K562 (cell line): ENCODE data around the gene E2F2.
A peak's percentile ranks its signal among the peaks of the same experiment; 100 is the strongest.

Experiments
- CBX8 ChIP-seq: fragments of 200-600 bp; sonication (generic); IDR thresholded peaks from 2 replicates; pipeline ENCODE4 v1.6.1; 2012; ENCODE audit warnings: borderline replicate concordance, mixed run types, low read depth, mild to moderate bottlenecking, moderate library complexity, mixed read lengths, low read length, control low read depth, inconsistent platforms; ENCODE audit not compliant: poor library complexity, severe bottlenecking; ENCODE audit errors: extremely low read depth
- CTBP1 ChIP-seq: fragments of 450-650 bp; IDR thresholded peaks from 2 replicates; pipeline ENCODE4 v1.6.1; 2016; ENCODE audit warnings: borderline replicate concordance
- CTCF ChIP-seq, 3 experiments: IDR thresholded peaks in 2 of 3; conservative IDR thresholded peaks in 1 of 3; 2 replicates each; pipeline ENCODE4 v1.5.1; 2011 to 2012; ENCODE audit warnings: low read length in 3 of 3, mild to moderate bottlenecking in 3 of 3, control low read depth in 2 of 3, improper control_type of control experiment in 1 of 3, inconsistent platforms in 1 of 3, low read depth in 1 of 3, mixed read lengths in 1 of 3, moderate library complexity in 1 of 3; ENCODE audit not compliant: insufficient read depth in 2 of 3
- E2F4 ChIP-seq: sonication (generic); formaldehyde crosslinking; IDR thresholded peaks from 2 replicates; pipeline ENCODE4 v1.8.0; 2022; ENCODE audit warnings: mild to moderate bottlenecking, low read depth, missing genetic modification reagents
- FOS ChIP-seq: IDR thresholded peaks from 3 replicates; pipeline ENCODE4 v1.6.1; 2011; ENCODE audit not compliant: insufficient read length; ENCODE audit errors: extremely low read depth
- GABPA ChIP-seq: fragments of 200-800 bp; sonication (Bioruptor generic); conservative IDR thresholded peaks from 2 replicates; pipeline ENCODE4 v1.6.1; 2016; ENCODE audit warnings: low read depth, missing genetic modification characterization, missing compliant biosample characterization
- JUN ChIP-seq, 2 experiments: sonication (generic) in 1 of 2; formaldehyde crosslinking in 1 of 2; IDR thresholded peaks; 2 replicates each; pipeline versions ENCODE4 v1.6.1 to v1.8.0; 2012 to 2022; ENCODE audit warnings: borderline replicate concordance in 2 of 2, mild to moderate bottlenecking in 2 of 2, improper control_type of control experiment in 1 of 2, low read depth in 1 of 2, low read length in 1 of 2, missing genetic modification reagents in 1 of 2
- KAT7 ChIP-seq: sonication (generic); formaldehyde crosslinking; IDR thresholded peaks from 2 replicates; pipeline ENCODE4 v1.8.0; 2022; ENCODE audit warnings: missing genetic modification reagents, mild to moderate bottlenecking, borderline replicate concordance
- KLF1 ChIP-seq: fragments of 450-650 bp; IDR thresholded peaks from 2 replicates; pipeline ENCODE4 v1.6.1; 2016; ENCODE audit warnings: missing genetic modification characterization, missing compliant biosample characterization
- MLLT1 ChIP-seq, 2 experiments: fragments of 450-650 bp; IDR thresholded peaks; 2 replicates each; pipeline ENCODE4 v1.6.1; 2016
- POLR2A ChIP-seq: fragments of 450-650 bp; conservative IDR thresholded peaks from 2 replicates; pipeline ENCODE4 v1.6.1; 2016
- RFX5 ChIP-seq: IDR thresholded peaks from 2 replicates; pipeline ENCODE4 v1.6.1; 2011; ENCODE audit warnings: low read depth, mild to moderate bottlenecking, improper control_type of control experiment, low read length
- SRSF1 ChIP-seq: fragments of 200-400 bp; formaldehyde crosslinking; IDR thresholded peaks from 2 replicates; pipeline ENCODE4 v1.6.1; 2017; ENCODE audit warnings: mild to moderate bottlenecking, low read depth, low read length, moderate library complexity
- ZC3H4 ChIP-seq: sonication (generic); formaldehyde crosslinking; IDR thresholded peaks from 2 replicates; pipeline ENCODE4 v1.9.0; 2021; ENCODE audit warnings: missing genetic modification reagents, borderline replicate concordance

GRCh38 chr1:23554481-23555269, 23.6 kb upstream of the E2F2 start:
- TF ChIP-seq CBX8 (no peak), SRSF1 (no peak), CTBP1 (peak; percentile 75), CTCF (IDR thresholded peaks at IDR 0.05 in 2 of 3, conservative IDR thresholded peaks at IDR 0.05 in 1 of 3; ENCODE audit: insufficient read depth in 2 of 3, low read depth in 1 of 3, low read length in 3 of 3) (peak; percentile 36 to 65 (median 60); a peak in 4 of 6 replicates), KLF1 (no peak), MLLT1 (IDR thresholded peaks at IDR 0.05) (peak in 1 of 2 experiments; percentile 67; a peak in 1 of 4 replicates), E2F4 (CRISPR knock-in tag) (no peak), RFX5 (no peak), FOS (no peak), JUN (IDR thresholded peaks at IDR 0.05; ENCODE audit: borderline replicate concordance, low read depth, low read length) (no peak; the same call in 1 of the 2 replicates), JUN (CRISPR knock-in tag; IDR thresholded peaks at IDR 0.05; ENCODE audit: borderline replicate concordance) (no peak), KAT7 (no peak), POLR2A (peak; percentile 84), GABPA (tag) (peak; percentile 72), ZC3H4 (CRISPR knock-in tag) (no peak)
